Liver (tissue), 9 donors: ENCODE measurements around the gene PLA2G4A. TPM values are rescaled to one million over a fixed set of nuclear protein-coding genes. Genes with fewer than 3 reads are reported as not detected.
A peak's percentile ranks its signal among the peaks of the same experiment; 100 is the strongest.

ENCODE experiments used
- DNase-seq: peaks from one replicate; pipeline ENCODE4 v3.0.0-alpha.2; 2017; ENCODE audit warnings: low spot score
- H3K27ac ChIP-seq, 2 donors: one replicate each; pipeline ENCODE4 v1.7.0; 2013; ENCODE audit warnings: inconsistent platforms in 2 of 2, low read length in 2 of 2, control low read depth in 1 of 2, low read depth in 1 of 2, mild to moderate bottlenecking in 1 of 2
- H3K27me3 ChIP-seq, 4 donors: one replicate each; pipeline versions ENCODE4 v1.6.1 to v1.7.0; 2013; ENCODE audit warnings: low read length in 3 of 4, inconsistent platforms in 1 of 4, mild to moderate bottlenecking in 1 of 4, moderate library complexity in 1 of 4; ENCODE audit not compliant: control insufficient read depth in 4 of 4, insufficient read depth in 4 of 4
- H3K36me3 ChIP-seq, 4 donors: one replicate each; pipeline versions ENCODE4 v1.6.1 to v1.7.0; 2013; ENCODE audit warnings: low read length in 3 of 4, mild to moderate bottlenecking in 3 of 4, low read depth in 1 of 4, moderate library complexity in 1 of 4; ENCODE audit not compliant: control insufficient read depth in 4 of 4, insufficient read depth in 3 of 4
- H3K4me1 ChIP-seq, 4 donors: one replicate each; pipeline versions ENCODE4 v1.6.1 to v1.7.0; 2013; ENCODE audit warnings: low read length in 3 of 4, mild to moderate bottlenecking in 3 of 4, moderate library complexity in 1 of 4; ENCODE audit not compliant: control insufficient read depth in 4 of 4, insufficient read depth in 4 of 4
- H3K4me3 ChIP-seq, 3 donors: one replicate each; pipeline versions ENCODE4 v1.6.1 to v1.7.0; 2013; ENCODE audit warnings: low read length in 3 of 3, control low read depth in 1 of 3, low read depth in 1 of 3, mild to moderate bottlenecking in 1 of 3
- H3K9ac ChIP-seq, 2 donors: one replicate each; pipeline ENCODE4 v1.7.0; 2013; ENCODE audit warnings: low read length in 2 of 2, mild to moderate bottlenecking in 2 of 2, moderate library complexity in 2 of 2, control low read depth in 1 of 2, low read depth in 1 of 2
- H3K9me3 ChIP-seq, 4 donors: one replicate each; pipeline versions ENCODE4 v1.6.1 to v1.7.0; 2013; ENCODE audit warnings: low read length in 3 of 4; ENCODE audit not compliant: control insufficient read depth in 4 of 4
- EGR1 ChIP-seq, 2 donors: IDR thresholded peaks; 2 replicates each; pipeline ENCODE4 v1.6.1; 2016 to 2018; ENCODE audit warnings: antibody characterized with exemption in 2 of 2, low read depth in 2 of 2
- FOXA2 ChIP-seq: IDR thresholded peaks from 2 replicates; pipeline ENCODE4 v1.6.1; 2016; ENCODE audit warnings: antibody characterized with exemption
- HNF4A ChIP-seq, 2 donors: conservative IDR thresholded peaks; 2 replicates each; pipeline ENCODE4 v1.6.1; 2016; ENCODE audit warnings: antibody characterized with exemption in 2 of 2, mild to moderate bottlenecking in 2 of 2
- NR2F2 ChIP-seq: IDR thresholded peaks from 2 replicates; pipeline ENCODE4 v1.6.1; 2016; ENCODE audit warnings: antibody characterized with exemption
- RAD21 ChIP-seq, 2 donors: IDR thresholded peaks; 2 replicates each; pipeline ENCODE4 v1.6.1; 2016; ENCODE audit warnings: antibody characterized with exemption in 2 of 2, mild to moderate bottlenecking in 2 of 2
- RXRA ChIP-seq, 2 donors: IDR thresholded peaks; 2 replicates each; pipeline ENCODE4 v1.6.1; 2017 to 2018; ENCODE audit warnings: antibody characterized with exemption in 2 of 2, mild to moderate bottlenecking in 1 of 2
- YY1 ChIP-seq: IDR thresholded peaks from 2 replicates; pipeline ENCODE4 v1.6.1; 2016; ENCODE audit warnings: antibody characterized with exemption, mild to moderate bottlenecking
- WGBS: extraction: QIAGEN DNeasy Blood & Tissue Kit; methylation state at CpG from one replicate; pipeline ENCODE4 v1.1.7; 2013; 5-methylcytosine and 5-hydroxymethylcytosine counted together
- polyA plus RNA-seq, 2 donors: library from polyadenylated mRNA; stranded (reverse) in 1 of 2; unstranded in 1 of 2; fragments of 200-250 nt in 1 of 2; fragments of >200 nt in 1 of 2; fragmentation: Nextera tagmentation in 1 of 2; extraction: Ambion mirVana in 1 of 2; gene quantifications; one replicate each; pipeline versions ENCODE4 v1.2.1 to v1.2.3, GENCODE V29; 2013 to 2015
- total RNA-seq, 2 donors: library from RNA; depleted of rRNA; stranded (reverse); fragments of >200 nt; gene quantifications; one replicate each; pipeline ENCODE4 v1.2.3, GENCODE V29; 2014
- TF ChIP-seq, protein P1 (sequence below): IDR thresholded peaks from 2 replicates; pipeline ENCODE4 v1.6.1; 2016; ENCODE audit warnings: antibody characterized with exemption
- TF ChIP-seq, protein P2 (sequence below): IDR thresholded peaks from 2 replicates; pipeline ENCODE4 v1.6.1; 2016; ENCODE audit warnings: antibody characterized with exemption
- TF ChIP-seq, protein P3 (sequence below): fragments of 150-350 bp; IDR thresholded peaks from 2 replicates; pipeline ENCODE4 v1.5.1; 2017; ENCODE audit warnings: improper control_type of control experiment, low read depth, low read length; ENCODE audit not compliant: missing input control
- donor health status: healthy.
- donor health status: healthy.
- donor health status: healthy.
- donor health status: healthy.
- donor health status: healthy.

Gene PLA2G4A
- total and polyA plus RNA-seq, 4 donors: 0.39 to 2.5 (median 1.1) TPM

DNA sequence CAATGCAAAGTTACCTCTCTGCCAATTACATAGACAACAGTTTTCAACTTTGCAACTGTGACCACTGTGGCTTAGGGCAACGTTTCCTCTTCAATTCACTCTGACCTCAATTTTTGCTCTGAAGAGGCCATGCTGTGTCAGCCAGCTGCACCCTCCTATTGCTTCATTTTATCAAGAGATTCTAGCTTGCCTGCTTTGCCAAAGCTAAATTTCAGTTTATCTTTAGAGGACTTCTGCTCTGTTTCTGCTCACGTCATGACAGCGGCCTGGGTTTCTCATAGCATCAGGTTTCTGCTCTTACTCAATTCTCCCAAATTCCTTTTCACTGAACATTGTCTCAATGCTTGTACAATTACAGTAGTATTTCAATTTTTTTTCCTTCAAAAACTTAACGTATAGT lies 154.6 kb downstream of the PLA2G4A start:
- 56% methylated on average over 4 of the region's 4 CpGs for WGBS
- H3K27ac ChIP-seq: peak overlapping the region in 1 of 2 donors; percentile 35
- no peak for DNase-seq

DNA sequence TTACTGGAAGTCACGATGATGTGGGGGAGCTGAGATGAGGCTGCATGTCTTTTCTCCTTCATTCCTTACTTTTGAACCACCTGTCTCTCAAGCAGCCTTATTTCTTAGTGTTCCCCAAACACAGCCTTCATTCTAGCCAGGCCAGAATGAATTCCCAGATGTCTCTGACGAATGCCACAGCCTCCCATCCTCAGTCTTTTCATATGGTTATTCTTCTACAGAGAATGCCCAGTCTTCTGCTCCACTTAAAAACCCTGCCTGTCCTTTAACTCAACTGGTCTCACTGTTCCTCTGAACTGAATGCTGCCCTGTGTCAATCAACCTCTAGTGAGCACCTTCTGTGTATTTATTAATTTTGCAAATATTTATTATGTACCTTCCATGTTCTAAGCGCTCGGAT lies 156.2 kb downstream of the PLA2G4A start:
- Histone ChIP-seq H3K36me3 (no peaks in the 10 kb centered on the region), H3K27me3 (no peaks in the 10 kb centered on the region), H3K4me3 (no peak overlapping the region), H3K4me1 (no peaks in the 10 kb centered on the region), H3K27ac (no peak overlapping the region), H3K9me3 (no peaks in the 10 kb centered on the region), H3K9ac (no peak overlapping the region)
- DNase-seq: no peak
- WGBS: 78% methylated on average over 4 of the region's 4 CpGs
- TF ChIP-seq NR2F2 (no peak), EGR1 (IDR thresholded peaks at IDR 0.05; ENCODE audit: low read depth in 2 of 2) (no peak), RXRA (IDR thresholded peaks at IDR 0.05) (no peak), YY1 (no peak)
- TF ChIP-seq, protein P1, sequence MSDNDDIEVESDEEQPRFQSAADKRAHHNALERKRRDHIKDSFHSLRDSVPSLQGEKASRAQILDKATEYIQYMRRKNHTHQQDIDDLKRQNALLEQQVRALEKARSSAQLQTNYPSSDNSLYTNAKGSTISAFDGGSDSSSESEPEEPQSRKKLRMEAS: no peak
- TF ChIP-seq, protein P2, sequence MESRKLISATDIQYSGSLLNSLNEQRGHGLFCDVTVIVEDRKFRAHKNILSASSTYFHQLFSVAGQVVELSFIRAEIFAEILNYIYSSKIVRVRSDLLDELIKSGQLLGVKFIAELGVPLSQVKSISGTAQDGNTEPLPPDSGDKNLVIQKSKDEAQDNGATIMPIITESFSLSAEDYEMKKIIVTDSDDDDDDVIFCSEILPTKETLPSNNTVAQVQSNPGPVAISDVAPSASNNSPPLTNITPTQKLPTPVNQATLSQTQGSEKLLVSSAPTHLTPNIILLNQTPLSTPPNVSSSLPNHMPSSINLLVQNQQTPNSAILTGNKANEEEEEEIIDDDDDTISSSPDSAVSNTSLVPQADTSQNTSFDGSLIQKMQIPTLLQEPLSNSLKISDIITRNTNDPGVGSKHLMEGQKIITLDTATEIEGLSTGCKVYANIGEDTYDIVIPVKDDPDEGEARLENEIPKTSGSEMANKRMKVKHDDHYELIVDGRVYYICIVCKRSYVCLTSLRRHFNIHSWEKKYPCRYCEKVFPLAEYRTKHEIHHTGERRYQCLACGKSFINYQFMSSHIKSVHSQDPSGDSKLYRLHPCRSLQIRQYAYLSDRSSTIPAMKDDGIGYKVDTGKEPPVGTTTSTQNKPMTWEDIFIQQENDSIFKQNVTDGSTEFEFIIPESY: no peak
- TF ChIP-seq, protein P3, sequence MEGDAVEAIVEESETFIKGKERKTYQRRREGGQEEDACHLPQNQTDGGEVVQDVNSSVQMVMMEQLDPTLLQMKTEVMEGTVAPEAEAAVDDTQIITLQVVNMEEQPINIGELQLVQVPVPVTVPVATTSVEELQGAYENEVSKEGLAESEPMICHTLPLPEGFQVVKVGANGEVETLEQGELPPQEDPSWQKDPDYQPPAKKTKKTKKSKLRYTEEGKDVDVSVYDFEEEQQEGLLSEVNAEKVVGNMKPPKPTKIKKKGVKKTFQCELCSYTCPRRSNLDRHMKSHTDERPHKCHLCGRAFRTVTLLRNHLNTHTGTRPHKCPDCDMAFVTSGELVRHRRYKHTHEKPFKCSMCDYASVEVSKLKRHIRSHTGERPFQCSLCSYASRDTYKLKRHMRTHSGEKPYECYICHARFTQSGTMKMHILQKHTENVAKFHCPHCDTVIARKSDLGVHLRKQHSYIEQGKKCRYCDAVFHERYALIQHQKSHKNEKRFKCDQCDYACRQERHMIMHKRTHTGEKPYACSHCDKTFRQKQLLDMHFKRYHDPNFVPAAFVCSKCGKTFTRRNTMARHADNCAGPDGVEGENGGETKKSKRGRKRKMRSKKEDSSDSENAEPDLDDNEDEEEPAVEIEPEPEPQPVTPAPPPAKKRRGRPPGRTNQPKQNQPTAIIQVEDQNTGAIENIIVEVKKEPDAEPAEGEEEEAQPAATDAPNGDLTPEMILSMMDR: no peak

More for the DNA sequence above, 154.6 kb downstream of the PLA2G4A start:
- TF ChIP-seq RAD21 (IDR thresholded peaks at IDR 0.05): peak in 1 of 2 donors; percentile 19
- TF ChIP-seq RXRA (IDR thresholded peaks at IDR 0.05): no peak
- TF ChIP-seq NR2F2: peak; percentile 77
- no peaks in the 10 kb centered on the region for H3K9me3 ChIP-seq
- H3K4me1 ChIP-seq: no peaks in the 10 kb centered on the region
- no peaks in the 10 kb centered on the region for H3K36me3 ChIP-seq
- no peaks in the 10 kb centered on the region for H3K27me3 ChIP-seq
- no peak overlapping the region for H3K9ac ChIP-seq
- H3K4me3 ChIP-seq: no peak overlapping the region

DNA sequence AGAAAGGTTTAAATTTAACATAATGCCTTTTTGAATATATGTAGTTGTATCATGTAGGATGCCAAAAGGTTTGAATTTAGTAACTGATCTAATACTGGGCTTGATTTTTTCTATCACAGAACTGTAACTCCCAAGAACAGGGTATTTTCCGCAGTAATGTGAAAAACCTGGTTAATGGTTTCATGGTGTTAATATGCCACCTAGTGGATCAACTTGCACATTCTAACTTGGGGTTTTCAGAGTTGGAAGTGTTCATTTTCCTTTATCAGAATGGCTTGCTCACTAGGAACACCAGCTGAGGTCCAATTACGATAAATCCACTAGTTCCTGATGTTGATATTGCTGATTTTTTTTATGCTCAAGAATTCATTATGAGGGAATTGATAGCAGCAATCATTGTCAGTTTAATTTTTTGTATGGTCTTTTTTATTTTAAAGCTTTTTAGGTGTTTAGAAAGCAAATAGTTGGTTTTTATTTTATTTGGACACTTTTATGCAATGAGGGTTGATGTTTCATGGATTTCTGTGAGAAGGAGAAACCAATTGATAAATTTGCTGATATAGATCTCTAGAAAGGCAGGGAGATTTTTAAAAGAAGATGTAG lies 157.2 kb downstream of the PLA2G4A start:
- 6% methylated on average over 2 of the region's 2 CpGs for WGBS
- no peaks in the 10 kb centered on the region for H3K9me3 ChIP-seq
- no peak overlapping the region for H3K9ac ChIP-seq
- H3K4me1 ChIP-seq: no peaks in the 10 kb centered on the region
- H3K27ac ChIP-seq: no peak overlapping the region
- no peaks in the 10 kb centered on the region for H3K36me3 ChIP-seq
- TF ChIP-seq NR2F2 (no peak), HNF4A (conservative IDR thresholded peaks at IDR 0.05) (no peak), FOXA2 (no peak), RAD21 (IDR thresholded peaks at IDR 0.05) (peak; percentile 94 to 96)
- TF ChIP-seq, protein P1: no peak
- TF ChIP-seq, protein P3: peak; percentile 71
- H3K27me3 ChIP-seq: peaks cover 0 to 6% (median 0%) of the 10 kb centered on the region in 4 donors
- DNase-seq: no peak
- no peak overlapping the region for H3K4me3 ChIP-seq
